Fibroblast of villous mesenchyme (primary cell): Measurements from ENCODE around the gene WBP1. TPM values are rescaled to one million over a fixed set of nuclear protein-coding genes. Genes with fewer than 3 reads are reported as not detected.

Source experiments
- DNase-seq: peaks from one replicate; pipeline ENCODE4 v3.0.0-alpha.2; 2010; ENCODE audit warnings: low read depth
- H3K4me3 ChIP-seq: 2 replicates; pipeline ENCODE4 v1.5.1; 2011; ENCODE audit warnings: low read depth, mild to moderate bottlenecking, low read length
- total RNA-seq: library from RNA; depleted of rRNA; stranded (reverse); fragments of >200 nt; gene quantifications from 2 replicates; pipeline ENCODE4 v1.2.3, GENCODE V29; 2012
- TF ChIP-seq, protein P1 (sequence below): IDR thresholded peaks from 2 replicates; pipeline ENCODE4 v1.5.1; 2012; ENCODE audit warnings: low read depth, mild to moderate bottlenecking, low read length; ENCODE audit not compliant: insufficient read depth

WBP1 gene
- total RNA-seq, 1 donor, result 50.5 TPM

DNA sequence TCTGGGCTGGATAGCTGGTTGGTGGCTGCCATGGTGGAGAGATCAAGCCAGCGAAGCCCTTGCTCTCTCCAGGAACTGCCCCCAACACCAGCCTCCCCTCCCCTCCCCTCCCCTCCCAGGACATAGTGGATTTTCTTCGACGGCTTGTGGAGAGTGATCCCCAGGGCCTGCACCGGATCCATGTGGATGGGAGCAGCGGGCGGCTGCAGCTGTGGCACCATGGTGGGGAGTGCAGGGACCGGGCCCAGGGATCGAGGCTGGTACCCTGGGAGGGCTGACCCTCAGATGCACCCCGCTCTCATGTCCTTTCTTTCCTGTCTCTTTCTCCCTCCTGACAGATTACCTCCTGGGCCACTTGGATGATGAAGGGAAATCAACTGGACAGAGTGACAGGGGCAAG is 31.7 kb downstream of the WBP1 start:
- no peak for DNase-seq
- TF ChIP-seq, protein P1, sequence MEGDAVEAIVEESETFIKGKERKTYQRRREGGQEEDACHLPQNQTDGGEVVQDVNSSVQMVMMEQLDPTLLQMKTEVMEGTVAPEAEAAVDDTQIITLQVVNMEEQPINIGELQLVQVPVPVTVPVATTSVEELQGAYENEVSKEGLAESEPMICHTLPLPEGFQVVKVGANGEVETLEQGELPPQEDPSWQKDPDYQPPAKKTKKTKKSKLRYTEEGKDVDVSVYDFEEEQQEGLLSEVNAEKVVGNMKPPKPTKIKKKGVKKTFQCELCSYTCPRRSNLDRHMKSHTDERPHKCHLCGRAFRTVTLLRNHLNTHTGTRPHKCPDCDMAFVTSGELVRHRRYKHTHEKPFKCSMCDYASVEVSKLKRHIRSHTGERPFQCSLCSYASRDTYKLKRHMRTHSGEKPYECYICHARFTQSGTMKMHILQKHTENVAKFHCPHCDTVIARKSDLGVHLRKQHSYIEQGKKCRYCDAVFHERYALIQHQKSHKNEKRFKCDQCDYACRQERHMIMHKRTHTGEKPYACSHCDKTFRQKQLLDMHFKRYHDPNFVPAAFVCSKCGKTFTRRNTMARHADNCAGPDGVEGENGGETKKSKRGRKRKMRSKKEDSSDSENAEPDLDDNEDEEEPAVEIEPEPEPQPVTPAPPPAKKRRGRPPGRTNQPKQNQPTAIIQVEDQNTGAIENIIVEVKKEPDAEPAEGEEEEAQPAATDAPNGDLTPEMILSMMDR, result no peak
- no peak overlapping the region for H3K4me3 ChIP-seq

DNA sequence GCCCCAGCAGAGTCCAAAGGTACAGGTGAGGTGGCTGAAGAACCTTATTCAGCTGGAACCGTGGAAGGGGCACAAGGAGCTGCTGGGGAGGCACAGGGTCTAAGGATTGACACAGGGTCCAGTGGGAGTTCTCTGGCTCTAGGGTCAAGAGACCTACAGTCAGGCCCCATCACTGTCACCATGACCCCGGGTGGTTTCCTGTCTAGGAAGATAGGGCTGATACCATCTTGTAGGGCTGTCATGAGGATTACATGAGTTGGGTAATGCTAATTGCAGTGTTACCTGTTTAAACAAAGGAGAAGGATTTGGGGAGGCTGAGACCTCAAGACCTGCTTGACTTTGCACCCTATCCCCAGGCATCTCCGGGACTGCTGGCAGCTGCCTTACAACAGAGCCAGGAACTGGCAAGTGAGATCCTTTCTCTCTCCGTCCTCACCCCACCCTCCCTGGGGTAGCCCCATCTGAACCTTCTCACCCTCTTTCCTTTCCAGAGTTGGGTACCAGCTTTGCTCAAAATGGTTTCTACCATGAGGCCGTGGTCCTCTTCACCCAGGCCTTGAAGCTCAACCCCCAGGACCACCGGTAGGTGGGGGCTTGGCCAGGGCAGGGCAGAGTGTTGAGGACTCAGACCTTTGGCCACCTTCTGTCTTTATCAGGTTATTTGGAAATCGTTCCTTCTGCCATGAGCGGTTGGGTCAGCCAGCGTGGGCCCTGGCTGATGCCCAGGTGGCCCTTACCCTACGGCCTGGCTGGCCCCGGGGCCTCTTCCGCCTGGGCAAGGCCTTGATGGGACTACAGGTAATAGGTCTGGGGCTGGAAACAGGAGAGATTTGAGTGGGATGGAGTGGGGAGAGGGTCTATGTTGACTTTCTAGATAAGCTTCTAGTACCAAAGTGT is 33.7 kb downstream of the WBP1 start:
- TF ChIP-seq, protein P1, result no peak
- H3K4me3 ChIP-seq, result no peak overlapping the region
- DNase-seq, result no peak

DNA sequence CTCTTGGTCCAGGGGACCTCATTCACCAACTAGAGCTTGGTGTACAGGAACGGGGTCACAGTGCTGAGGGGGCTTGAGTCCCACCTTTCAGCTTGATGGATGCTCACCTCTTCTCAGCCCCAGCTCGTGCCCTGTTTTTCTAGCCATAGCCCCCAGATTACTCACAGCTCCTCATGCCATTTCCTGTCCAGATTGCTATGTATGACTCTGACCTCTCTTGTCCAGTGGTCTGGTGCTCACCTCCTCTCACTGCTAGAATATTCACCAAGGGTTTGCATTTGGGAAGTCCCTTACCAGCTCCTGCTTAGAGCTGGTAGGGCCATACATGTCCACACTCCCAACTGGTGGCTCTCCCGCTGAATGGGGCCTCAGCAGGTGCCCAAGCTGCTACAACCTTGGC is 35.3 kb downstream of the WBP1 start:
- DNase-seq, result no peak
- no peak overlapping the region for H3K4me3 ChIP-seq
- TF ChIP-seq, protein P1, result no peak

DNA sequence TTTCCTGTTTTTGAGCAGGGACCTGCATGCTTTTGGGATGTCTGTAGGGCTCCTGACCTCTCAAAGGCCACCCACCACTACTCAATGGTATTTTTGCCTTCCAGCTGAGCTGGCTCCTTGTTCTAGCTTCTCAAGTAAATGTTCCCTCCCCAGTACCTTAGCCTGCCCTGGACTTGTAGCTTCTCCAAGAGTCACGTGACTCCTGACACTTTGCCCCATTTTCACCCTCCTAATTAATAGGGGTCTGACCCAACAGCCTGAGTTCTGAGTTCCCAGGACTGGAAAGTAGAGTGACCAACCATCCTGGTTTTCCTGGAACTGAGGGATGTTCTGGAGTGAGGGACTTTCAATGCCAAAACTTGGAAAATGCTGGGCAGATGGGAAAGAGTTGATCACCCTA is 37.2 kb downstream of the WBP1 start:
- DNase-seq, result no peak
- no peak overlapping the region for H3K4me3 ChIP-seq

DNA sequence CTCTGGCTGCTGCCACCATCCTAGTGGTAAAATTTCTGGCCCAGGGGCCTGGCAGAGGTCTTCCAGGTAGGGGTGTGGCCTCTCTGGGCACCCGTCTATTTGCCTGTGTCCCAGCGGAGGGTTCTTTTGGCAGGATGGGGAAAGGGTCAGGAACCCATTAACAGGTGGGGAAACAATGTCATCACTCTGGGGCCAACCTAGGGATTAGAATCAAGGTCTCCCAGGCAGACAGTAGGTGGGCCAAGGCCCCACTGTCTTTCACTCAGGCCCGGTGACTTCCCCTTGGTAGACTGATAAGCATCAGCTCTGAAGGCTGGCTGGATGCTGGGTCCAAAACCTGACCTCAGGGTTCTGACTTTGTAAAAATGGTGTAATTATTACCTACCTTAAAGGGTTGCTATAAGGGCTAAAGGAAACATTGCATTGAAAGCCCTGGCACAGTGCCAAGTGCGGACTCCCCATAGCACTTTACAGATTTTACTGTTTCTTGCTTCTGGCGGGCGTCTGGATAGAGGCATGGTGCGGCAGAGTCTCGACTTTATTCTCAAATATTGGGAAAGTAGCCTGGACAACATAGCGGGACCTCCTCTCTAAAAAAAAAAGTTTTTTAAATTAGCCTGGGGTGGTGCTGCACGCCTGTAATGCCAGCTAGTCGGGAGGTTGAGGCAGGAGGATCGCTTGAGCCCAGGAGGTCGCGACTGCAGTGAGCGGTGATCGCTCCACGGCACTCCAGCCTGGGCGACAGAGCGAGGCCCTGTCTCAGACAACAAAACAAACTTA is 38.9 kb downstream of the WBP1 start:
- TF ChIP-seq, protein P1, result no peak
- DNase-seq, result no peak
- no peak overlapping the region for H3K4me3 ChIP-seq

More for the DNA sequence above, 37.2 kb downstream of the WBP1 start:
- TF ChIP-seq, protein P1, result no peak

DNA sequence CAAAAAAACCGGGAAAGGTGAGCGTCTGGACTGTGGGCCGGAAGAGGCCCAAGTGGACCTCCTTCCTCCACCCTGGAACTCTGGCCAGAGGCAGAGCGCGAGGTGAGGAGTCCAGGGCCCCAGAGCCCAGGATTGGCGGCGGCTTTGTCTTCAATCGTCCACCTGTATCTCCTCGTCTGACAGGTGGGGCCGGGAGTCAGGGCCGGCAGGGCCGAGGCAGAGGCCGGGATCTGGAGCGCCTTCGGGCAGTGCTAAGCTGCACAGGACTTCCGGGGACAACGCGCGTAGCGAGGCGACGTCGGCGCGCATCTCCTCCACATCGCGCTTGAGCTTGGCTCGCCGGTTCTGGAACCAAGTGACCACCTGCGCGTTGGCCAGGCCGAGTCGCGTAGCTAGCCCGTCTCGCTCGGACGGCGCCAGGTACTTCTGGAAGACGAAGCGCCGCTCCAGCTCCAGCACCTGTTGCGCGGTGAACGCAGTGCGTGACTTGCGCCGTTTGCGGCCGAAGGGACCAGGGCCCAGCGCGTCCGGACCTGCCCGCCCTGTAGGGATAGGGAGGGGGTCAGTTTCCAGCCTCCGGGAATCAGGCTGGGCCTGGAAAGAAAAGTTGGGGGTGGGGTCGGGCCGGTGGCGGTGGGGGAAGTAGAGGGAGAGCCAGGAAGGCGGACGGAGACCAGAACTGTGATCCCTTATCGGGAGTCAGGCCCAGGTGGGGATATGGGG is 39.7 kb downstream of the WBP1 start:
- peak overlapping the region; percentile 57 for H3K4me3 ChIP-seq
- TF ChIP-seq, protein P1, result no peak
- DNase-seq, result no peak
